SK-N-MC (cell line): ENCODE results near the gene CACNB4.

Source experiments
- DNase-seq: peaks from one replicate; pipeline ENCODE4 v3.0.0-alpha.2; 2011; ENCODE audit warnings: low read depth, low spot score
- H3K27ac ChIP-seq: fragments of 200-600 bp; sonication (generic); 2 replicates; pipeline ENCODE4 v1.5.1; 2016; ENCODE audit warnings: mixed run types
- H3K36me3 ChIP-seq: fragments of 200-600 bp; sonication (generic); 2 replicates; pipeline ENCODE4 v1.6.1; 2017; ENCODE audit warnings: antibody characterized with exemption, low read length, mixed read lengths; ENCODE audit not compliant: insufficient read depth
- H3K4me3 ChIP-seq: fragments of 200-600 bp; sonication (generic); 2 replicates; pipeline ENCODE4 v1.5.1; 2016
- H3K9ac ChIP-seq: fragments of 200-600 bp; sonication (generic); 2 replicates; pipeline ENCODE4 v1.8.0; 2017; ENCODE audit warnings: mixed run types, mixed read lengths; ENCODE audit not compliant: insufficient read length
- H3K9me3 ChIP-seq: fragments of 200-600 bp; sonication (generic); 2 replicates; pipeline ENCODE4 v1.6.1; 2017; ENCODE audit warnings: low read depth, mild to moderate bottlenecking, antibody characterized with exemption, low read length, moderate library complexity, mixed read lengths
- EZH2 ChIP-seq: fragments of 200-600 bp; sonication (generic); IDR thresholded peaks from one replicate; pipeline ENCODE4 v1.6.1; 2017; ENCODE audit warnings: antibody characterized with exemption
- FOXP2 ChIP-seq: optimal IDR thresholded peaks from 2 replicates; pipeline ENCODE3; 2011; ENCODE audit warnings: mild to moderate bottlenecking, moderate library complexity; ENCODE audit not compliant: insufficient read depth; ENCODE audit errors: extremely low read length, control extremely low read depth
- POLR2AphosphoS5 ChIP-seq: IDR thresholded peaks from 2 replicates; pipeline ENCODE4 v1.6.1; 2012; ENCODE audit warnings: mild to moderate bottlenecking, low read depth, low read length, borderline replicate concordance

The CACNB4 gene

GRCh38 chr2:151872463-151872862, 226.4 kb downstream of the CACNB4 start:
- Histone ChIP-seq H3K36me3 (no peaks in the 10 kb centered on the region), H3K4me3 (no peak overlapping the region), H3K27ac (no peak overlapping the region), H3K9ac (no peak overlapping the region), H3K9me3 (no peaks in the 10 kb centered on the region)
- no peak for DNase-seq
- no peak for TF ChIP-seq FOXP2
- no peak for TF ChIP-seq POLR2AphosphoS5
- no peak for TF ChIP-seq EZH2

GRCh38 chr2:151869291-151869690, 229.6 kb downstream of the CACNB4 start:
- Histone ChIP-seq H3K4me3 (no peak overlapping the region), H3K9me3 (no peaks in the 10 kb centered on the region), H3K36me3 (no peaks in the 10 kb centered on the region), H3K27ac (no peak overlapping the region), H3K9ac (no peak overlapping the region)
- DNase-seq: no peak
- TF ChIP-seq POLR2AphosphoS5 (no peak), FOXP2 (no peak), EZH2 (no peak)

- Histone ChIP-seq H3K4me3 (no peak overlapping the region), H3K9ac (no peak overlapping the region), H3K9me3 (no peaks in the 10 kb centered on the region), H3K36me3 (no peaks in the 10 kb centered on the region), H3K27ac (no peak overlapping the region)
- no peak for DNase-seq
- TF ChIP-seq POLR2AphosphoS5: no peak
- TF ChIP-seq FOXP2: no peak
- TF ChIP-seq EZH2: no peak
Observed at GRCh38 chr2:151862700-151863099, 236.1 kb downstream of the CACNB4 start.

GRCh38 chr2:151861174-151861573, 237.7 kb downstream of the CACNB4 start:
- no peak overlapping the region for H3K4me3 ChIP-seq
- no peak overlapping the region for H3K27ac ChIP-seq
- H3K9ac ChIP-seq: no peak overlapping the region
- no peaks in the 10 kb centered on the region for H3K9me3 ChIP-seq
- no peak for DNase-seq
- H3K36me3 ChIP-seq: no peaks in the 10 kb centered on the region
- TF ChIP-seq EZH2 (no peak), POLR2AphosphoS5 (no peak), FOXP2 (no peak)

- no peak for TF ChIP-seq POLR2AphosphoS5
- no peak for DNase-seq
- no peaks in the 10 kb centered on the region for H3K36me3 ChIP-seq
Observed at GRCh38 chr2:151860613-151861146, 238.2 kb downstream of the CACNB4 start.

GRCh38 chr2:151860210-151860609, 238.6 kb downstream of the CACNB4 start:
- H3K4me3 ChIP-seq: no peak overlapping the region
- TF ChIP-seq FOXP2 (no peak), POLR2AphosphoS5 (no peak), EZH2 (no peak)

More at GRCh38 chr2:151860613-151861146, 238.2 kb downstream of the CACNB4 start:
- Histone ChIP-seq H3K9ac (no peak overlapping the region), H3K4me3 (no peak overlapping the region), H3K27ac (no peak overlapping the region), H3K9me3 (no peaks in the 10 kb centered on the region)

GRCh38 chr2:151857650-151858049, 241.2 kb downstream of the CACNB4 start:
- Histone ChIP-seq H3K9me3 (no peaks in the 10 kb centered on the region), H3K4me3 (no peak overlapping the region), H3K27ac (no peak overlapping the region), H3K36me3 (no peaks in the 10 kb centered on the region), H3K9ac (no peak overlapping the region)
- TF ChIP-seq EZH2 (no peak), POLR2AphosphoS5 (no peak), FOXP2 (no peak)
- DNase-seq: no peak

More at GRCh38 chr2:151860210-151860609, 238.6 kb downstream of the CACNB4 start:
- DNase-seq: no peak
- Histone ChIP-seq H3K27ac (no peak overlapping the region), H3K9me3 (no peaks in the 10 kb centered on the region), H3K36me3 (no peaks in the 10 kb centered on the region), H3K9ac (no peak overlapping the region)

- Histone ChIP-seq H3K27ac (no peak overlapping the region), H3K36me3 (no peaks in the 10 kb centered on the region), H3K9ac (no peak overlapping the region), H3K9me3 (no peaks in the 10 kb centered on the region), H3K4me3 (no peak overlapping the region)
- TF ChIP-seq FOXP2 (no peak), EZH2 (no peak), POLR2AphosphoS5 (no peak)
- DNase-seq: no peak
Observed at GRCh38 chr2:151855111-151855510, 243.7 kb downstream of the CACNB4 start.
